Measurements from ENCODE around the gene GRIP2. TPM values are rescaled to one million over a fixed set of nuclear protein-coding genes. Genes with fewer than 3 reads are reported as not detected.

Gene GRIP2
- total and polyA plus RNA-seq, 2 of the 4 experiments (the other 2 are of a cell fraction), result 0.05 TPM; not detected in 1

GRCh38 chr3:14511623-14512280 lies 28.4 kb downstream of the GRIP2 start:
- H3K27me3 ChIP-seq (ENCODE audit: control insufficient read depth, insufficient read depth, low read length), result peaks cover 13% of the 10 kb centered on the region
- H3K9me3 ChIP-seq (ENCODE audit: control insufficient read depth, insufficient read depth, low read length), result no peaks in the 10 kb centered on the region
- H3K23ac ChIP-seq (ENCODE audit: low read depth, low read length), result no peak overlapping the region
- ChIA-PET CTCF (no interaction called here), POLR2A (ENCODE audit: unreplicated experiment) (no interaction called here)
- WGBS, 2 experiments (ENCODE audit: extremely low coverage in 2 of 2, insufficient read length in 1 of 2), result 46% methylated on average over 3 of the region's 12 CpGs; no CpG with 5 or more reads in 1 of the 2 experiments
- H3K79me1 ChIP-seq (ENCODE audit: low read depth in 1 of 2, low read length in 2 of 2), result no peaks in the 10 kb centered on the region
- no peak overlapping the region for H3K4me3 ChIP-seq (ENCODE audit: insufficient read depth, low read depth, low read length)
- H3K18ac ChIP-seq (ENCODE audit: low read depth, low read length), result no peak overlapping the region
- H2AK5ac ChIP-seq (ENCODE audit: low read depth, low read length), result no peak overlapping the region
- no peak overlapping the region for H2AK9ac ChIP-seq (replicated peaks; ENCODE audit: low read depth, low read length, poor library complexity)
- no peak overlapping the region for H3K56ac ChIP-seq (ENCODE audit: extremely low read depth, insufficient read depth, low read length)
- no peaks in the 10 kb centered on the region for H3K36me3 ChIP-seq (ENCODE audit: control insufficient read depth, insufficient read depth, low read length)
- H3K27ac ChIP-seq (ENCODE audit: insufficient read depth, low read length), result no peak overlapping the region
- ATAC-seq (ENCODE audit: low read depth) (no peak), DNase-seq (no peak)
- H2BK5ac ChIP-seq (ENCODE audit: low read depth, low read length, poor library complexity, severe bottlenecking), result no peak overlapping the region
- no peak overlapping the region for H3K9ac ChIP-seq (ENCODE audit: low read depth, low read length)
- dilution Hi-C loops (cut with HindIII; ENCODE audit: low sequenced_read_pairs, unreplicated experiment) (no loop called here), intact Hi-C loops (cut with micrococcal nuclease) (no loop called here), in situ Hi-C loops (cut with MboI; ENCODE audit: low sequenced_read_pairs) (no loop called here)
- H3K9me1 ChIP-seq (ENCODE audit: insufficient read depth, low read length), result no peaks in the 10 kb centered on the region
- H4K20me1 ChIP-seq (ENCODE audit: insufficient read depth, low read length), result no peaks in the 10 kb centered on the region
- TF ChIP-seq POLR2A (IDR thresholded peaks at IDR 0.05; ENCODE audit: low read depth, low read length) (no peak), MAFK (IDR thresholded peaks at IDR 0.05; ENCODE audit: low read depth, low read length) (no peak), ELK1 (IDR thresholded peaks at IDR 0.05; ENCODE audit: borderline replicate concordance, low read depth, low read length) (no peak), USF2 (IDR thresholded peaks at IDR 0.05; ENCODE audit: low read depth, low read length) (no peak), MXI1 (IDR thresholded peaks at IDR 0.05; ENCODE audit: borderline replicate concordance, low read depth, low read length) (no peak), NFE2L2 (IDR thresholded peaks at IDR 0.05; ENCODE audit: low read depth, low read length) (no peak), BHLHE40 (IDR thresholded peaks at IDR 0.05; ENCODE audit: low read depth, low read length) (no peak), CEBPB (IDR thresholded peaks at IDR 0.05; ENCODE audit: low read depth, low read length) (no peak), FOS (IDR thresholded peaks at IDR 0.05; ENCODE audit: low read depth, low read length) (no peak), RCOR1 (IDR thresholded peaks at IDR 0.05; ENCODE audit: insufficient replicate concordance, low read length) (no peak), MAZ (IDR thresholded peaks at IDR 0.05; ENCODE audit: borderline replicate concordance, low read depth, low read length) (no peak), SMC3 (IDR thresholded peaks at IDR 0.05; ENCODE audit: low read depth, low read length) (no peak), RFX5 (IDR thresholded peaks at IDR 0.05; ENCODE audit: low read depth, low read length) (no peak), RAD21 (IDR thresholded peaks at IDR 0.05; ENCODE audit: low read length) (no peak), CHD1 (IDR thresholded peaks at IDR 0.05; ENCODE audit: low read depth, low read length) (no peak), CTCF (conservative IDR thresholded peaks at IDR 0.05; ENCODE audit: low read depth, low read length) (no peak)
- no peak overlapping the region for H2AFZ ChIP-seq (replicated peaks; ENCODE audit: low read length, poor library complexity)
- H4K8ac ChIP-seq (ENCODE audit: low read depth in 2 of 2, low read length in 2 of 2), result no peak overlapping the region
- no peak overlapping the region for H3K4me2 ChIP-seq (ENCODE audit: low read depth, low read length)
- no peak overlapping the region for H4K91ac ChIP-seq (ENCODE audit: insufficient read depth, low read depth, low read length)
- H3K14ac ChIP-seq (replicated peaks; ENCODE audit: low read depth, low read length), result no peak overlapping the region
- H4K5ac ChIP-seq (ENCODE audit: low read depth, low read length), result no peak overlapping the region
- H2BK20ac ChIP-seq (ENCODE audit: low read depth, low read length), result no peak overlapping the region
- no peak overlapping the region for H3K4ac ChIP-seq (ENCODE audit: low read depth, low read length)
- no TSS peak for BruUV-seq (replicated peaks)
- no peak overlapping the region for H2BK15ac ChIP-seq (ENCODE audit: low read depth, low read length)
- no peaks in the 10 kb centered on the region for H3K4me1 ChIP-seq (ENCODE audit: control insufficient read depth, insufficient read depth, low read length)
- H2BK120ac ChIP-seq (ENCODE audit: low read depth, low read length), result no peak overlapping the region

Data from IMR-90 (cell line).